HL-60/S4 (cell line): ENCODE results near the gene COL1A1.

Source experiments
- in situ Hi-C: fragments of 300-500 bp; cut with MboI; formaldehyde crosslinking; loops from 2 replicates; pipeline ENCODE4 v1.14.3; 2022; ENCODE audit warnings: low sequenced_read_pairs

The COL1A1 gene

GRCh38 chr17:50201276-50201854 lies at the start of gene COL1A1:
Gene COL1A1, minus strand, starts transcription at chr17:50201631. Its CDS starts 118 bp downstream, at chr17:50201513.
- in situ Hi-C loops = no loop called here

GRCh38 chr17:50248255-50248654 lies 46.8 kb upstream of the COL1A1 start:
- in situ Hi-C loops = no loop called here

- in situ Hi-C loops = no loop called here
Measured at GRCh38 chr17:50244771-50245170, 43.3 kb upstream of the COL1A1 start.

GRCh38 chr17:50241431-50241830 lies 40.0 kb upstream of the COL1A1 start:
- in situ Hi-C loops = no loop called here

GRCh38 chr17:50240851-50241250 lies 39.4 kb upstream of the COL1A1 start:
- in situ Hi-C loops = no loop called here

GRCh38 chr17:50239937-50240336 lies 38.5 kb upstream of the COL1A1 start:
- in situ Hi-C loops = no loop called here

GRCh38 chr17:50238601-50239280 lies 37.3 kb upstream of the COL1A1 start:
- in situ Hi-C loops = no loop called here

- in situ Hi-C loops = no loop called here
Measured at GRCh38 chr17:50237901-50238300, 36.5 kb upstream of the COL1A1 start.

GRCh38 chr17:50234581-50234980 lies 33.1 kb upstream of the COL1A1 start:
- in situ Hi-C loops = no loop called here

GRCh38 chr17:50225701-50226240 lies 24.3 kb upstream of the COL1A1 start:
- in situ Hi-C loops = no loop called here

- in situ Hi-C loops = no loop called here
Measured at GRCh38 chr17:50222922-50223321, 21.5 kb upstream of the COL1A1 start.

GRCh38 chr17:50221864-50222545 lies 20.6 kb upstream of the COL1A1 start:
- in situ Hi-C loops = no loop called here

GRCh38 chr17:50221266-50221863 lies 19.9 kb upstream of the COL1A1 start:
- in situ Hi-C loops = no loop called here

- in situ Hi-C loops = no loop called here
Measured at GRCh38 chr17:50220811-50221210, 19.4 kb upstream of the COL1A1 start.

GRCh38 chr17:50219939-50220465 lies 18.6 kb upstream of the COL1A1 start:
- in situ Hi-C loops = no loop called here

GRCh38 chr17:50219342-50219741 lies 17.9 kb upstream of the COL1A1 start:
- in situ Hi-C loops = no loop called here

GRCh38 chr17:50218771-50219315 lies 17.4 kb upstream of the COL1A1 start:
- in situ Hi-C loops = no loop called here

- in situ Hi-C loops = no loop called here
Measured at GRCh38 chr17:50218071-50218759, 16.8 kb upstream of the COL1A1 start.

GRCh38 chr17:50217591-50217990 lies 16.2 kb upstream of the COL1A1 start:
- in situ Hi-C loops = no loop called here

GRCh38 chr17:50214976-50215760 lies 13.7 kb upstream of the COL1A1 start:
- in situ Hi-C loops = no loop called here
